Sigmoid colon (tissue), 3 donors: ENCODE measurements around the gene HOMER2.

Experiments used
- POLR2A ChIP-seq, 2 donors: fragments of 450-650 bp; IDR thresholded peaks; one replicate each; pipeline ENCODE4 v1.6.1; 2016; ENCODE audit warnings: antibody characterized with exemption in 2 of 2, mild to moderate bottlenecking in 2 of 2, moderate library complexity in 2 of 2
- TF ChIP-seq, protein P1 (sequence below), 4 experiments: fragments of 450-650 bp in 3 of 4; fragments of 200-600 bp in 1 of 4; IDR thresholded peaks; one replicate each; pipeline ENCODE4 v1.5.1; 2016 to 2019; ENCODE audit warnings: antibody characterized with exemption in 4 of 4, mild to moderate bottlenecking in 3 of 4, moderate library complexity in 2 of 4

DNA sequence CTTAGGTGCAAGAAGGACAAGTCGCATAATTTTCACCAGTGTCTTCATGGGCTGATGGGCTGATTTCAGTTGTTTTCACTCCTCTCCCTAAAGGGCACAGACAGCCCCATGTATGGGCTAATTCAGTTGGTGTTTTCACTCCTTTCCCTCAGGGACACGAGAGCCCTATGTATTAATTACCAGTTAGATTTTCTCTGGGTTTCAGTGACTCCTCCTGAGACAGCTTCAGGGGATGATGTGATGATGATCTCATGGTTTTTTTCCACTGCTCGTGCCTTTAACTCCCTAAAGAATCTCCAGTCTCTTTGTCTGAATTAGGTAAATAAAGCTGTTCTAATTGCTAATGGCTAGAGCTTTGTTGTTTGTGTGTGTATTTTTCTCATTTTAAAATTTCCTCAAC is 43.4 kb upstream of the HOMER2 start:
- TF ChIP-seq, protein P1, sequence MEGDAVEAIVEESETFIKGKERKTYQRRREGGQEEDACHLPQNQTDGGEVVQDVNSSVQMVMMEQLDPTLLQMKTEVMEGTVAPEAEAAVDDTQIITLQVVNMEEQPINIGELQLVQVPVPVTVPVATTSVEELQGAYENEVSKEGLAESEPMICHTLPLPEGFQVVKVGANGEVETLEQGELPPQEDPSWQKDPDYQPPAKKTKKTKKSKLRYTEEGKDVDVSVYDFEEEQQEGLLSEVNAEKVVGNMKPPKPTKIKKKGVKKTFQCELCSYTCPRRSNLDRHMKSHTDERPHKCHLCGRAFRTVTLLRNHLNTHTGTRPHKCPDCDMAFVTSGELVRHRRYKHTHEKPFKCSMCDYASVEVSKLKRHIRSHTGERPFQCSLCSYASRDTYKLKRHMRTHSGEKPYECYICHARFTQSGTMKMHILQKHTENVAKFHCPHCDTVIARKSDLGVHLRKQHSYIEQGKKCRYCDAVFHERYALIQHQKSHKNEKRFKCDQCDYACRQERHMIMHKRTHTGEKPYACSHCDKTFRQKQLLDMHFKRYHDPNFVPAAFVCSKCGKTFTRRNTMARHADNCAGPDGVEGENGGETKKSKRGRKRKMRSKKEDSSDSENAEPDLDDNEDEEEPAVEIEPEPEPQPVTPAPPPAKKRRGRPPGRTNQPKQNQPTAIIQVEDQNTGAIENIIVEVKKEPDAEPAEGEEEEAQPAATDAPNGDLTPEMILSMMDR (IDR thresholded peaks at IDR 0.05), result no peak
- no peak for TF ChIP-seq POLR2A (IDR thresholded peaks at IDR 0.05)
